ENCODE results near the gene NEU3. TPM values are rescaled to one million over a fixed set of nuclear protein-coding genes. Genes with fewer than 3 reads are reported as not detected.
"Not testable (repeated sequence)": the region's sequence is repeated elsewhere in the genome, so short reads cannot be mapped to it uniquely, and the experiment has no call there.

The NEU3 gene
- total RNA-seq, 2 donors from 2014 or later = 19.4 to 26.2 TPM

- no peaks in the 10 kb centered on the region for H3K4me1 ChIP-seq (replicated peaks)
- intact Hi-C loops (cut with DNase I) = no loop called here
- no peak for DNase-seq (ENCODE audit: low spot score)
- H3K27ac ChIP-seq = no peak overlapping the region
- H3K4me3 ChIP-seq = no peak overlapping the region
- H3K36me3 ChIP-seq = no peaks in the 10 kb centered on the region
- 79% methylated on average over 3 of the region's 3 CpGs for WGBS
- H3K9me3 ChIP-seq = no peaks in the 10 kb centered on the region
- no peak for TF ChIP-seq POLR2AphosphoS5 (IDR thresholded peaks at IDR 0.05)
- no peak for TF ChIP-seq POLR2A (IDR thresholded peaks at IDR 0.05)
- TF ChIP-seq CTCF (IDR thresholded peaks at IDR 0.05) = no peak
- H3K27me3 ChIP-seq (replicated peaks; ENCODE audit: insufficient read depth) = no peaks in the 10 kb centered on the region
Observed at GRCh38 chr11:75035911-75036565, 47.3 kb downstream of the NEU3 start.

- H3K27ac ChIP-seq = no peak overlapping the region
- no peaks in the 10 kb centered on the region for H3K9me3 ChIP-seq
- 91% methylated on average over 11 of the region's 11 CpGs for WGBS
- DNase-seq (ENCODE audit: low spot score) = no peak
- no peaks in the 10 kb centered on the region for H3K4me1 ChIP-seq (replicated peaks)
- TF ChIP-seq POLR2AphosphoS5 (IDR thresholded peaks at IDR 0.05) (no peak), CTCF (IDR thresholded peaks at IDR 0.05) (no peak), POLR2A (IDR thresholded peaks at IDR 0.05) (no peak)
- H3K27me3 ChIP-seq (replicated peaks; ENCODE audit: insufficient read depth) = no peaks in the 10 kb centered on the region
- intact Hi-C loops (cut with DNase I) = no loop called here
- no peak overlapping the region for H3K4me3 ChIP-seq
- H3K36me3 ChIP-seq = no peaks in the 10 kb centered on the region
Observed at GRCh38 chr11:75040167-75040770, 51.5 kb downstream of the NEU3 start.

GRCh38 chr11:75041263-75041662 lies 52.5 kb downstream of the NEU3 start:
- WGBS = 73% methylated on average over 2 of the region's 2 CpGs
- Histone ChIP-seq H3K36me3 (no peaks in the 10 kb centered on the region), H3K9me3 (no peaks in the 10 kb centered on the region), H3K4me1 (replicated peaks) (no peaks in the 10 kb centered on the region), H3K27ac (no peak overlapping the region), H3K4me3 (no peak overlapping the region), H3K27me3 (replicated peaks; ENCODE audit: insufficient read depth) (no peaks in the 10 kb centered on the region)
- no peak for TF ChIP-seq CTCF (IDR thresholded peaks at IDR 0.05)
- no peak for TF ChIP-seq POLR2A (IDR thresholded peaks at IDR 0.05)
- TF ChIP-seq POLR2AphosphoS5 (IDR thresholded peaks at IDR 0.05) = no peak
- DNase-seq (ENCODE audit: low spot score) = no peak
- intact Hi-C loops (cut with DNase I) = no loop called here

- H3K36me3 ChIP-seq; H3K27ac ChIP-seq; H3K4me3 ChIP-seq; H3K9me3 ChIP-seq; H3K27me3 ChIP-seq (replicated peaks; ENCODE audit: insufficient read depth); intact Hi-C loops (cut with DNase I); DNase-seq (ENCODE audit: low spot score); H3K4me1 ChIP-seq (replicated peaks): not testable (repeated sequence)
- 68% methylated on average over 3 of the region's 3 CpGs for WGBS
Observed at GRCh38 chr11:75041821-75042220, 53.1 kb downstream of the NEU3 start.

GRCh38 chr11:75044381-75045170 lies 55.8 kb downstream of the NEU3 start:
- WGBS = 74% methylated on average over 15 of the region's 15 CpGs
- H3K4me3 ChIP-seq; H3K27me3 ChIP-seq (replicated peaks; ENCODE audit: insufficient read depth); H3K4me1 ChIP-seq (replicated peaks); H3K27ac ChIP-seq; DNase-seq (ENCODE audit: low spot score); intact Hi-C loops (cut with DNase I); H3K36me3 ChIP-seq; H3K9me3 ChIP-seq: not testable (repeated sequence)

- intact Hi-C loops (cut with DNase I); H3K4me1 ChIP-seq (replicated peaks); H3K27me3 ChIP-seq (replicated peaks; ENCODE audit: insufficient read depth); H3K36me3 ChIP-seq; H3K4me3 ChIP-seq; H3K9me3 ChIP-seq; H3K27ac ChIP-seq; DNase-seq (ENCODE audit: low spot score): not testable (repeated sequence)
- WGBS = 88% methylated on average over 5 of the region's 5 CpGs
Observed at GRCh38 chr11:75046668-75047067, 57.9 kb downstream of the NEU3 start.

Measured in prostate gland (tissue), 2 donors.